Right lobe of liver (tissue), 6 donors: ENCODE results near the gene NOD2. TPM values are rescaled to one million over a fixed set of nuclear protein-coding genes. Genes with fewer than 3 reads are reported as not detected.

Experiments
- ATAC-seq, 4 donors: fragments of 200-7000 bp; cut with Tn5 transposase; one replicate each; pipeline ENCODE4 v1.9.1; 2020; ENCODE audit warnings: mild to moderate bottlenecking in 4 of 4, moderate library complexity in 4 of 4
- DNase-seq, 3 donors: peaks; one replicate each; pipeline ENCODE4 v3.0.0-alpha.2; 2020
- H3K27ac ChIP-seq, 3 donors: fragments of 200-600 bp; one replicate each; pipeline ENCODE4 v1.8.0; 2022
- H3K27me3 ChIP-seq, 2 donors: fragments of 200-600 bp; one replicate each; pipeline ENCODE4 v1.8.0; 2022
- H3K36me3 ChIP-seq, 4 donors: fragments of 200-600 bp; sonication (generic) in 1 of 4; one replicate each; pipeline versions ENCODE4 v1.5.1 to v1.8.0; 2017 to 2022; ENCODE audit warnings: control low read depth in 1 of 4
- H3K4me1 ChIP-seq, 4 donors: fragments of 200-600 bp; sonication (generic) in 1 of 4; one replicate each; pipeline versions ENCODE4 v1.5.1 to v1.8.0; 2017 to 2022; ENCODE audit warnings: control low read depth in 1 of 4
- H3K4me3 ChIP-seq, 3 donors: fragments of 200-600 bp; one replicate each; pipeline ENCODE4 v1.8.0; 2022
- H3K9me3 ChIP-seq, 4 donors: fragments of 200-600 bp; sonication (generic) in 1 of 4; one replicate each; pipeline versions ENCODE4 v1.5.1 to v1.8.0; 2017 to 2022; ENCODE audit warnings: control low read depth in 1 of 4
- CTCF ChIP-seq, 4 donors: fragments of 200-600 bp in 3 of 4; fragments of 450-650 bp in 1 of 4; IDR thresholded peaks; one replicate each; pipeline versions ENCODE4 v1.5.1 to v1.8.0; 2016 to 2022; ENCODE audit warnings: antibody characterized with exemption in 4 of 4, mild to moderate bottlenecking in 2 of 4
- POLR2A ChIP-seq: fragments of 450-650 bp; IDR thresholded peaks from one replicate; pipeline ENCODE4 v1.6.1; 2017; ENCODE audit warnings: antibody characterized with exemption, mild to moderate bottlenecking
- WGBS: methylation state at CpG from one replicate; pipeline ENCODE4 v1.1.6; 2018; ENCODE audit warnings: low coverage, low lambda C conversion rate; ENCODE audit not compliant: insufficient coverage; ENCODE audit errors: missing lambda C conversion rate; 5-methylcytosine and 5-hydroxymethylcytosine counted together
- intact Hi-C, 2 donors: fragments of 100-400 bp; cut with DNase I; formaldehyde crosslinking; loops; one replicate each; pipeline versions ENCODE4 v1.11.2 to v1.14.1; 2022
- total RNA-seq, 6 experiments: library from RNA; depleted of rRNA in 2 of 6; stranded (reverse); fragments of >200 nt in 2 of 6; fragmentation: NEBNext Ultra II Directional in 3 of 6; extraction: Animal tissue kit (Norgen Biotek cat#: 25700) in 3 of 6; gene quantifications; one replicate each; pipeline versions ENCODE4 v1.1.0 to v1.2.4, GENCODE V29; 2016 to 2023
- donor health status: DM: no; HTN: yes; CAD: no.
- donor health status: DM: no; HTN: no; CAD: no.
- donor health status: DM: no; HTN: no; CAD: no.
- donor health status: DM: no; HTN: yes; CAD: no.
- donor health status: DM: no; HTN: yes; CAD: no.

The NOD2 gene
- total RNA-seq, 6 experiments from 2014 or later: 0.74 to 6.0 (median 1.4) TPM

- Histone ChIP-seq H3K9me3 (no peaks in the 10 kb centered on the region), H3K27ac (no peak overlapping the region), H3K36me3 (no peaks in the 10 kb centered on the region), H3K4me1 (peaks cover 3 to 26% (median 14%) of the 10 kb centered on the region in 4 donors), H3K27me3 (no peaks in the 10 kb centered on the region), H3K4me3 (no peak overlapping the region)
- DNase-seq: no peak
- TF ChIP-seq CTCF (IDR thresholded peaks at IDR 0.05) (no peak), POLR2A (no peak)
- 81% methylated on average over 4 of the region's 4 CpGs for WGBS
- ATAC-seq: no peak
- intact Hi-C loops: no loop called here
These were observed 785 bp upstream of the NOD2 start for GRCh38 chr16:50692644-50692998.

GRCh38 chr16:50694206-50694605, 800 bp downstream of the NOD2 start:
- Histone ChIP-seq H3K36me3 (no peaks in the 10 kb centered on the region), H3K27ac (no peak overlapping the region), H3K27me3 (no peaks in the 10 kb centered on the region), H3K9me3 (no peaks in the 10 kb centered on the region), H3K4me3 (peak overlapping the region in 1 of 3 donors; percentile 45), H3K4me1 (peaks cover 3 to 35% (median 14%) of the 10 kb centered on the region in 4 donors)
- no peak for ATAC-seq
- TF ChIP-seq CTCF (IDR thresholded peaks at IDR 0.05) (no peak), POLR2A (no peak)
- no CpG with 5 or more reads among the region's 2 CpGs for WGBS
- intact Hi-C loops: no loop called here
- no peak for DNase-seq

- no peaks in the 10 kb centered on the region for H3K27me3 ChIP-seq
- peak; percentile 48 for TF ChIP-seq POLR2A
- no peak for TF ChIP-seq CTCF (IDR thresholded peaks at IDR 0.05)
- H3K4me3 ChIP-seq: no peak overlapping the region
- H3K36me3 ChIP-seq: no peaks in the 10 kb centered on the region
- DNase-seq: peak; percentile 70 to 87 (median 82)
- H3K4me1 ChIP-seq: peaks cover 3 to 40% (median 14%) of the 10 kb centered on the region in 4 donors
- 82% methylated on average over 9 of the region's 9 CpGs for WGBS
- peak; percentile 59 to 78 (median 65) for ATAC-seq
- peak overlapping the region; percentile 12 to 85 (median 84) for H3K27ac ChIP-seq
- intact Hi-C loops: no loop called here
- H3K9me3 ChIP-seq: no peaks in the 10 kb centered on the region
These were observed 1.9 kb downstream of the NOD2 start for GRCh38 chr16:50695017-50696000.

GRCh38 chr16:50696126-50696525, 2.7 kb downstream of the NOD2 start:
- no peak for DNase-seq
- no peaks in the 10 kb centered on the region for H3K9me3 ChIP-seq
- intact Hi-C loops: no loop called here
- TF ChIP-seq POLR2A (no peak), CTCF (IDR thresholded peaks at IDR 0.05) (no peak)
- peak in 1 of 4 donors; percentile 1 for ATAC-seq
- 16% methylated on average over 4 of the region's 5 CpGs for WGBS
- H3K36me3 ChIP-seq: no peaks in the 10 kb centered on the region
- H3K27ac ChIP-seq: peak overlapping the region; percentile 12 to 85 (median 84)
- H3K4me1 ChIP-seq: peaks cover 3 to 40% (median 14%) of the 10 kb centered on the region in 4 donors
- no peak overlapping the region for H3K4me3 ChIP-seq
- no peaks in the 10 kb centered on the region for H3K27me3 ChIP-seq
